ENCODE measurements around the gene OGFR.
"Not testable (repeated sequence)": the region's sequence is repeated elsewhere in the genome, so short reads cannot be mapped to it uniquely, and the experiment has no call there.

The OGFR gene

DNA sequence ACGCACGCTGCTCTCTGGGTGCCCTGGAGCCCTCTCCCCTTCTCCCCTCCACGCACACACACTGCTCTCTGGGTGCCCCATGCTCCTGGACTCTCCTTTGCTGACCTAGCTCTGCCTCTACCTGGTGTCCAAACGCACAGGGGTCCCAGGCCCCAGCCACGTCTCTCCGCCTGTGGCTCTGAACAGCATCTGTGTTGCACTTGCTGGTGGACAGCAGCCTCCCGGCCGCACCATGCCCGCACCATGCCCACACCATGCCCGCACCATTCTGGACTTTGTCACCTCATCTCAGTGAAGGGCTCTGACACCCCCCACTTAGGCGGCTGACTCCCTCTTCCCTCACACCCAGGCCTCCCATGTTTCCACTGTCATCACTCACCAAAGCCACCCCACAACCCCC lies 35.2 kb downstream of the OGFR start:
- DNase-seq (ENCODE audit: low spot score), result no peak

DNA sequence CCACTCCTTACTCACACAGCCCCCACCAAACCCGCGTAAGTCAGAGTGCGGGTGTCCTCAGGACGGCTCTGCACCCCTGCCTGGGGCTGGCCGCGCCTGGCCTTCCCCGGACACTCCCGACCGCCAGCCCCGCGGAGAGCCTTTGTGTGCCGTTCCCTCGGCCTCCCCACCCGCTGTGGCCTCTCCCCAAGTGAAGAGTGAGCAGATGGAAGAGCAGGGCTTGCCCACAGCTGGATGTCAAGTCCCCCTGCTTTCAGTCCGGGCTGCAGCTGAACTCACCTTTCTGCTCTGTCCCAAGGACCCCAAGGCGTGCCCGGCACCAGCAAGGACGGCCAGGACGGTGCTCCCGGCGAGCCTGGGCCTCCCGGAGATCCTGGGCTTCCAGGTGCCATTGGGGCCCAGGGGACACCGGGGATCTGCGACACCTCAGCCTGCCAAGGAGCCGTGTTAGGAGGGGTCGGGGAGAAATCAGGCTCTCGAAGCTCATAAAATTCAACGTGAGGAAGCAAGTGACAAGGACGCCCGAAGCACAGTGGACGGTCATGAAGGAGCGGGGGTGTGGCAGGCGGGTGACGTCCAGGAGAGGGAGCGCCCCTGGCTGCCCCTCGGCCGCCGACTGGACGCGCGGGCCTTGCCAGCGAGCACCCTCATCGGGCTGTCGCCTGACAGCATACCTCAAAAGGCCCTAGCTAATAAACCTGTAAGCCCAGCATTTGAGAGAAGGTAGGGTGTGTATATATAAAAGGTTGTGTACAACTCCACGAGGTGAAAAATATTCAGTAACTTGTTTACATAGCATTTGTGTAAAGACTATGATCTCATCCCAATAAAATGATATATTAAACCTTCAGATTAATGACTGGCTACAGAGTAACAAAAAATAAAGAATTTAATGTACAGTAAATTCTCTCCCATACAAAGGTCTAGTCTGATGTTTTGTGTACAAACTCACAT lies 35.9 kb downstream of the OGFR start:
- peak; percentile 4 for DNase-seq (ENCODE audit: low spot score)

DNA sequence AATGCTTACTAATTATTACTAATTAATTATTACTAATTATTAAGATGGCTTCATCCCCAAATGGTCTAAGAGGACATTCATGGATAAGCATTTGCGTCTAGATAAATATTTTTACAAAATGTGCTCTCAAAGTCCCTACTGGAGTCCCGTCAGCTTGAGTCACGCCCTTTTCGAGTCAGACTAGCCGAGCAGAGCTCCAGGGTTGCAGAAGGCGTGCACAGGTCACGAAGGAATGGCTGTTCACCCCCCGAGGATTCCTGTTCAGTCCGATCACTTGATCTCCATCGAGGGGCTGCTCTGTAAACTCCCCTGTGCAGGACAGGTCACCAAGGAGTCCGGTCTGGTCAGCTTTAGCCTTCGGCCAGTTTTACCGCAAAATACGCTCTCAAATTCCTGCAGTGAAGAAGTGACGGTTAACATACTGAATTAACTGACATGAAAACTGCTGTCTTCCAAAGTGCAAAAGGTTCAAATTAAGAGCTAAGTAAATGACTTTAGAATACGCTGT lies 37.1 kb downstream of the OGFR start:
- DNase-seq (ENCODE audit: low spot score), result no peak

DNA sequence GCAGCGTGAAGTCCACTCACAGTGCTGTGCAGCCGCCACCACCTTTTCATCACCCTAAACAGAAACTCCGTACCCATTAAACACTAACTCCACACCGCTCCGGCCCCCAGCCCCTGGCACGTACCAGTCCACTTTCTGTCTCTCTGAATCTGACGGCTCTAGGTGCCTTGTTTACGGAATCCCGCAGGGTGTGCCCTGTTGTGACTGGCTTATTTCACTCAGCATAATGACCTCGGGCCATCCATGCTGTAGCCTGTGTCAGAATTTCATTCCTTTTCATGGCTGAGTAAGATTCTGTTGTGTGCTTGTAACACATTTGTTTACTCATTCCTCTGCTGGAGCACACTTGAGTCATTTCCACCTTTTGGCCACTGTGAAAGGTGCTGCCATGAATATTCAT lies 39.0 kb downstream of the OGFR start:
- DNase-seq (ENCODE audit: low spot score), result no peak

DNA sequence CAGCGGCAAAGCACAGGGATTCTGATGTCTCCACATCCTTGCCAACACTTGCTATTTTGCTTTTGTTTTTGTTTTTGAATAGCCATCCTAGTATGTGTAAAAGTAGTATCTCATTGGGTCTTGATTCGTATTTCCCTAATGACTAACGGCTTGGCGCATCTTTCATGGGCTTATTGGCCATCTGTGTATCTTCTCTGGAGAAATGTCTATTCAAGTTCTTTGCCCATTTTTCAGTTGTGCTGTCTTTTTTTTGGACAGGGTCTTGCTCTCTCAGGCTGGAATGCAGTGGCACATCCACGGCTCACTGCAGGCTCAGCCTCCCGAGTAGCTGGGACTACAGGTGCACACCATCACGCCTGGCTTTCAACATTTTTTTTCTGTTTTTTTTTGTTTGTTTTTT lies 39.5 kb downstream of the OGFR start:
- DNase-seq (ENCODE audit: low spot score), result no peak

DNA sequence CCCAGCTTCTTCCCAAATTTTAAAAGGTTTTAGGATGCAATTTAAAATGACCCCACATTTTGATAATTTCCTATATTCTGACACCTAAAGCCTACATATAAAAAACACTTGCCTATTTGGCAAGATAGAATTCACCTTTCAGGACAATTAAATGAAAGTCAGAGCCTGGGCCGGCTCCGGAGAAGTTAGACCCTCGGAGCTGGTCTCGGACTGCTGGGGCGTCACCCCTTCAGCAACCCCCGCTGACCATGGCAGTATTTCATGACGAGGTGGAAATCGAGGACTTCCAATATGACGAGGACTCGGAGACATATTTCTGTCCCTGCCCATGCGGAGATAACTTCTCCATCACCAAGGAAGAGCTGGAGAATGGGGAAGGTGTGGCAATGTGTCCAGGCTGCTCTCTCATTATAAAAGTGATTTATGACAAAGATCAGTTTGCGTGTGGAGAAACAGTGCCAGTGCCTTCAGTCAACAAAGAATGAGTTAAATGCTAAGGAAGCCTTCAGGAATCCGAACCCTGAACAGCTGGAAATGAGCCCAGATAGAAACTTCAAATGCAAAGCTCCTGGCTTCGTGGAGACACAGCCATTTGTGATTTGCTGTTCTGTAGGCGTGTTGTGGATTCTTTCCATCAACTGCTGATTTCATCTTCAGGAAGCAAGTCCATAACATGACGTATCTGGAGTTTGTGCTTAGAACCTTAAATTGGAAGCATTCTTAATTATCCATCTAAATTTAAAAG lies 41.0 kb downstream of the OGFR start:
- DNase-seq (ENCODE audit: low spot score), result no peak

DNA sequence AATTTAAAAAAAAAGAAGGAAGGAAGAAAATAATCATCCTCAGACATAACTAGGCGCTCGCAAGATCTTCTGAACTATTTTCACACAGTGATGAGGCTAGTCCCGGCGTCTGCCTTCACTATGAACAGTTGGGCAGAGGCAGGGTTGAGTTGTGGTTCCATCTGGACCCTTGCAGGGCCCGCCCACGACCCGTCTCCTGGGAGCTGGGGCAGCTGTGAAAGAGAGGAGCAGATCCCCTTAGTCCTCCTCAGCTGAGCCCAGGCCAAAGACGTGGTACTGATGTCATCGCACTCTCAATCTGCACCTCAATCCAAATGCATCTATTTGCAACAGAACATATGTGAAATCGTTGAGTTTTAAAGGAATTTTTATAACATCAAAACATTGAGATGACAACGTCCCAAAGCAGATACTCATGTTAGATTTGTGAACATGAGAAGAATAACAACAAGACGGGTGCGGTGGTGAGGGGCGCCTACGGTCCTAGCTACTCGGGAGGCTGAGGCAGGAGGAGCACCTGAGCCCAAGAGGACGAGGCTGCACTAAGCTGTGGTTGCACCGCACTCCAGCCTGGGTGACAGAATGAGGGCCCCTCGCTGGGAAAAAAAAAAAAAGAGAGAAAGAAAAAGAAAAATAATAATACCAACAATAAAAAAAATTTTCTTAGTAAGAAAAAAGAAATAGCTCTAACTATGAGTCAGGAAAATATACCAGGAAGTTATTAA lies 41.7 kb downstream of the OGFR start:
- DNase-seq (ENCODE audit: low spot score), result no peak

DNA sequence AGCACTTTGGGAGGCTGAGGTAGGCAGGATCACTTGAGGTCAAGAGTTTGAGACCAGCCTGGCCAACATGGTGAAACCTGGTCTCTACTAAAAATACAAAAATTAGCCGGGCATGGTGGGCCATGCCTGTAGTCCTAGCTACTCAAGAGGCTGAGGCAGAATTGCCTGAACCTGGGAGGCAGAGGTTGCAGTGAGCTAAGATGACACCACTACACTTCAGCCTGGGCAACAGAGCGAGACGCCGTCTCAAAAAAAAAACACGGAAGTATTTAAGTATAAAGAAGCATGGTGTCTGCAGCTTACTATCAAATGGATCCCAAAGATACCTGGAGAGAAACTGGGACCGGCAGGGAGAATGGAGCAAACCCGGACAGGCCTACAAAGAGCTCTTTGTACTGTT lies 44.3 kb downstream of the OGFR start:
- not testable (repeated sequence) for DNase-seq (ENCODE audit: low spot score)

DNA sequence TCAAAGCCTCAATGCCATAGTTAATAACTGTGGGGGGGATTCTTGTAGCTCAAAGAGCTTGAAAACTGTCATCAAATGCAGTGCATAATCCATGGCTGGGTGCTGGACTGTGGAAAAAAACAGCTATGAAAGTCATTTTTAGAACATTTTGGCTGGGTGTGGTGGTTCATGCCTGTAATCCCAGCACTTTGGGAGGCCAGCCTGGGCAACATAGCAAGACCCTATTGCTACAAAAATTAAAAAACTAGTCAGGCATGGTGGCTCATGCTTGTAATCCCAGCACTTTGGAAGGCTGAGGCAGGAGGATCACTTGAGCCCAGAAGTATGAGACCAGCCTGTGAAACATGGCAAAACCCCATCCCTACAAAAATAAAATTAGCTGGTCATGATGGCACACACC lies 44.8 kb downstream of the OGFR start:
- no peak for DNase-seq (ENCODE audit: low spot score)

DNA sequence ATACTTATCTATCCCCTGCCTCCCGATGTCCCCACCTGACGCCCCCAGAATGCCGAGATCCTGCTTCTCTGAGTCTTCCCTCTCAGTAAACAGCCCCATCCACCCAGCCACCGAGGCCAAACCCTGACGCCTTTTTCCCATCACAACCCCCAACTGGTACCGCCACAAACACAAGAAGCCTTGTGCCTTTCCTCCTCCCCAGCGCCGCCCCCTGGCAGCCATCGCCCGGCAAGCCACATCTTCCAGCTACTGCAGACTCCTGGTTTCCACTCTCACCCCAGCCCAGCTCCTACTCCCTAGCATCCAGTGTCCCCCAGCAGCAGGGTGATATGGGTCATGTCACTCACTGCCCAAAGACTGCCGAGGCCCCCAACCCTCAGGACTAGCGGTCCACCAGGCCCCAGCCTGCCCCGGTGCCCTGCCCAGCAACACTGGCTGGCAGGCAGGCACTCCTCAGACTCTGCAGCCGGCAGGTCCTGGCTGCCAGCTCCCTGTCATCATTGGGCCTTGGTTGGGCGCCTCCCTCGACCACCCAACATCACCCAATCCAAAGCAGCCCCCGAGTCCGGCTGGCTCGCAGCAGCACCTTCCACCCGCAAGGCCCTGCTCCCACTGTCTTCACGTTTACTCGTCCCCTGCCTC lies 45.8 kb downstream of the OGFR start:
- no peak for DNase-seq (ENCODE audit: low spot score)

DNA sequence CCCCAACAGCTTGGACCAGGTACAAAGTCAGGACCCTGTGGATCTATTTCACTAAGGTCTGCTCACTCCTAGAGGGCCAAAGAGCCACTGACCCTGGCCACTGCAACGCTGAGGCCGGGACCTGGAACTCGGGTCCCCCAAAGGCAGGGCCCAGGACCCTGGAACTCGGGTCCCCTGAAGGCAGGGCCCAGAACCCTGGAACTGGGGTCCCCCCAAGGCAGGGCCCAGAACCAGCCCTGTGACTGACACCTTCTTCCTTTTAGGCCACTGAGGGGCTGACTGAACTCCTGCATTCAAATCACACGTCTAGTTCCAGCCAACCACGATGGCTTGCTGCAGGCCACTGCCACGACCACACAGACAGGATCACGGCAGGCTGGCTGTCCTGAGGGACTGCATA lies 47.6 kb downstream of the OGFR start:
- no peak for DNase-seq (ENCODE audit: low spot score)

DNA sequence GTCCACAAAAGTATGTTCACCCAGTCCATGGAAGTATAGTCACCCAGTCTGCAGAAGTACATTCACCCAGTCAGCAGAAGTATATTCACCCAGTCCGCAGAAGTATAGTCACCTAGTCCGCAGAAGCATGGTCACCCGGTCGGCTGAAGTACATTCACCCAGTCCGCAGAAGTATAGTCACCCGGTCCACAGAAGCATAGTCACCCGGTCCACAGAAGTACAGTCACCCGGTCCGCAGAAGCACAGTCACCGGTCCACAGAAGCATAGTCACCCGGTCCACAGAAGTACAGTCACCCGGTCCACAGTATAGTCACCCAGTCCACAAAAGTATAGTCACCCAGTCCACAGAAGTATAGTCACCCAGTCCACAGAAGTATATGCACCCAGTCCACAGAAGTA lies 48.2 kb downstream of the OGFR start:
- DNase-seq (ENCODE audit: low spot score), result no peak

DNA sequence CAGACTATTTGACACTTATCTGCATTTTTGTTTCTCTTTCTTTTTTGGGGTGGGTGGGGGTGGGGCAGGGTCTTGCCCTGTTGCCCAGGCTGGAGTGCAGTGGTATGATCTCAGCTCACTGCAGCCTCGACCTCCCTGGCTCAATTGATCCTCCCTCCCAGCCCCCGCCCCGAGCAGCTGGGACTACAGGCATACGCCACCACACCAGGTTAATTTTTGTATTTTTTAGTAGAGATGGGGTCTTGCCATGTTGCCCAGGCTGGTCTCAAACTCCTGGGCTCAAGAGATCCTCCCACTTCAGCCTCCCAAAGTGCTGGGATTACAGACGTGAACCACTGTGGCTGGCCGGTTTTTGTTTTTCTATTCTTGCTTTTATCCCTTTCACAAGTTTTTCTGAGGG lies 48.7 kb downstream of the OGFR start:
- DNase-seq (ENCODE audit: low spot score), result not testable (repeated sequence)

DNA sequence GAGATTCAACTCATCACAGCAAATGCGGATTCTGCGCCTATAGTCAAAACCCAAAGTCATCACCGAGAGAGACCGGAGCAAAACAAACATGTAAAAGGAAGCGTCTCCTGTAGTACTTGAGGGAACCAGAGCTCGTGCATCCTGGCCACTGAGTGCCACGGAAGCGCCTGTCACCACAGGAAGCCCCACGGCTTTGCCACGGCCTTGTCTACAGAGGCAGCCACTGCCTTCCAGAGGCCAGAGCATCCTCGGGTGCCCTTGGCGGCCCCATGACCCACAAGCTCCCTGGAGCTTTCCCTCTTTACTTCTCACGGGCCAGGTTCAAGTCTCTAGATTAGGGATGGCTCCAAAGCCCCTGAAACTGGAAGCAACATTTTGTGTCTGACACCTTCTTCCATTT lies 49.5 kb downstream of the OGFR start:
- no peak for DNase-seq (ENCODE audit: low spot score)

DNA sequence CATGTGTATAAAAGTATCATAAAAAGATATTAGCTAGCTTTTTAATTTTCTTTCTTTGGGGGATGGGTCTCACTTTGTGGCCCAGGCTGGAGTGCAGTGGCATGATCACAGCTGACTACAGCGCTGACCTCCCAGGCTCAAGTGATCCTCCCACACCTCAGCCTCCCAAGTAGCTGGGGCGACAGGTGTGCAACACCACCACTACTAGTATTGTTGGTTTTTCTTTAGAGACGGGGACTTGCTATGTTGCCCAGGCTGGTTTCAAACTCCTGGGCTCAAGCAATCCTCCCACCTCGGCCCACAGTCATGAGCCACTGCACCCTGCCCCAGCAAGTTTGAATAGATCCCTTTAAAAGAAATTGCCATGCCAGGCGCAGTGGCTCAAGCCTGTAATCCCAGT lies 50.5 kb downstream of the OGFR start:
- no peak for DNase-seq (ENCODE audit: low spot score)

DNA sequence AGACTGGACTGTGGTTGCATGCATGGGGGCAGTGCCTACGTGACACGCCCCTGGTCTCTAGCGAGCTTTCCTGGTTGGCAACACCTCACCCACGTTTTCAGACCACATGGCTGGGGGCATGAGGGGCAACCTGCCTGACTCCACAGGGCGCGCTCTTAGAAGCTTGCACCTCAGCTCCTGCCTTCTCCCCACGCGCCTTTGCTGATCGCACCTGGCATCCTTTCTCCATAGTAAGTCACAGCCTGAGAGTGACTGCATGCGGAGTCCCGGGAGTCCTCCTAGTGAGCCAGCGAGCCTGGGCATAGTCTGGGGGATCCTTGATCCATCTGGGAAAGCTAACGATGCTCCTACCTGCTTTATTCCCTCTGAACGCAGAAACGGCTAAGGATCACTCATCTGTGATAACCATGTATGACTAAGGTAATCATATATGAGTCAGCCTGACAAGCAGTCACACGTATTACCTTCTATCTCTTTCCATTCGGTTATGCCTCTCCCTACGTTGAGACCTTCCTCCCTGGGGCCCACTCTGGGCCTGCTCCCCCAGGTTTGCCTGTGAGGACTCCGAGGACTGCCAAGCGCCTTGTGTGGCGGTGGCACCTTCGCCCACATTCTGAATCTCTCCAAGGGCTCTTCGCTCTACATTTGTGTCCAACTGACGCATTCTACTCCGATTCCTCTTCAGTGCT lies 52.4 kb downstream of the OGFR start:
- no peak for DNase-seq (ENCODE audit: low spot score)

DNA sequence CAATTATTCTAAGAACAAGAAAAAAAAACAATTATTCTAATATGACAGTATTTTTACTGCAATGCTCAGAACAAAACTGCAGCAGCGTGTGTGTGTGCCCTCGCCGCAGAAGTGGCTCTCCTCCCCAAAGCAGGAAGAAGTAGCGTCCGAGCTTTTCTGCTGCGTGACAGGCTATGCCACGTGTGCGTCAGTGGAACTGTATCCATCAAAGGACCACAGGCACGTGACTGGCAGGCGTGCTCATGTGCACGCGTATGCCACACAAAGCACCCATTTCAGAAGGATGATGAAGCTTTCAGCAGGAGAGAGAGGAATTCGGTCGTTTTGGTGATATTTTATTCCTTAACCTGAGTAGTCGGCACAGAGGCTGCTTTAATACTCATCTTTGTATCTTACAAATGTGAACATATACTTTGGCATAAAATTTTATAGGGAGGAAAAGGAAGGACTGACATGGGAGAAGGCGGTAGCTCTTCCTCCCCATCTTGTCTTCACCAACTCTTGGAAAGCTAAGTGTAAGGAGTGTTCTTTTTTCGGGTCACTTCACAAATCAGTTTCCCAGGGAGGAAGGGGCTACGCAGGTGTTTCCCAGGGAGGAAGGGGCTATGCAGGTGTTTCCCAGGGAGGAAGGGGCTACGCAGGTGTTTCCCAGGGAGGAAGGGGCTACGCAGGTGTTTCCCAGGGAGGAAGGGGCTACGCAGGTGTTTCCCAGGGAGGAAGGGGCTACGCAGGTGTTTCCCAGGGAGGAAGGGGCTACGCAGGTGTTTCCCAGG lies 53.6 kb downstream of the OGFR start:
- DNase-seq (ENCODE audit: low spot score), result no peak

DNA sequence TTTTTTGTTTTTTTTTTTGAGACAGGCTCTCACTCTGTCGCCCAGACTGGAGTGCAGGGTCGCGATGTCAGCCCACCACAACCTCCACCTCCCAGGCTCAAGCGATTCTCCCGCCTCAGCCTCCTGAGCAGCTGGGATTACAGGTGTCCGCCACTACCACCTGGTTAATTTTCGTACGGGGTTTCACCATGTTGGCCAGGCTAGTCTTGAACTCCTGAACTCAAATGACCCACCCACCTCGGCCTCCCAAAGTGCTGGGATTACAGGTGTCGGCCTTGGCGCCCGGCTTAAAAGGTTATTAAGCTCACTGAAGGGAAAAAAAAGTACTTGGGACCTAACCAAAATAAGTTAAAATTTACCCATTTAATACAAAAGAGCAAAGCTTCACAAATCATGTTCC lies 55.1 kb downstream of the OGFR start:
- no peak for DNase-seq (ENCODE audit: low spot score)

DNA sequence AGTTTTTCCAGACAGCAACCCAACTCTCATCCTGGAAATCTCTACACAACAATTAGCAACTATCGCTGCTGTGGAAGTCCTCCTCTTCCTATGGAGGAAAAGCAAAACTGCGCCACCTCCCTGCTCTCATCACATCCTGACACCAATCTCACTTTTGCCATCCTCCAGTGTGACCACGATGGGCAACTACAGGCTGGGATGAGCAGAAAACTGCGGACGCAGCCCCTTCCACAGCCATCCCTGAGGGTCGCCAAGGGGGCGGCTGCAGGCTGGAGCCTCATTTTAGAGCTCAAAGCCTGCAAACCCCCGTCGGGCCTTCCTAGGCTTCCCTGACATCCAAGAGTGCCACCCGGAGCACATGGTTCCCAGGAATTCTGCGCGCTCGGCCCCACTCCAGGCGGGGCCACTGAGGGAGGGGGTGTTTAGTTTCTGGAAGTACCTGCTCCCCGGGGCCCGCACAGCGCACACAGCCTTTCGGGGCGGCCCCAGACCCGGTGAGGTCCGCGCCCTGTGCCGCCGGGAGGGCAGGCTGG lies 55.8 kb downstream of the OGFR start:
- no peak for DNase-seq (ENCODE audit: low spot score)

Data from AG20443 (cell line).